Sigmoid colon (tissue), 4 donors: ENCODE data around the gene KCNAB1.

Source experiments
- CTCF ChIP-seq, 4 experiments: fragments of 450-650 bp in 3 of 4; fragments of 200-600 bp in 1 of 4; IDR thresholded peaks; one replicate each; pipeline ENCODE4 v1.5.1; 2016 to 2019; ENCODE audit warnings: antibody characterized with exemption in 4 of 4, mild to moderate bottlenecking in 3 of 4, moderate library complexity in 2 of 4
- POLR2A ChIP-seq, 2 donors: fragments of 450-650 bp; IDR thresholded peaks; one replicate each; pipeline ENCODE4 v1.6.1; 2016; ENCODE audit warnings: antibody characterized with exemption in 2 of 2, mild to moderate bottlenecking in 2 of 2, moderate library complexity in 2 of 2
- POLR2AphosphoS5 ChIP-seq, 4 donors: sonication (generic); formaldehyde crosslinking; IDR thresholded peaks; one replicate each; pipeline ENCODE4 v1.6.1; 2017; ENCODE audit warnings: antibody characterized with exemption in 4 of 4

- TF ChIP-seq CTCF (IDR thresholded peaks at IDR 0.05) = no peak
- TF ChIP-seq POLR2A (IDR thresholded peaks at IDR 0.05) = no peak
- no peak for TF ChIP-seq POLR2AphosphoS5 (IDR thresholded peaks at IDR 0.05)
Measured at GRCh38 chr3:156404217-156404616, 283.8 kb downstream of the KCNAB1 start.
